Panc1 (cell line): ENCODE measurements around the gene ARFIP1. TPM values are rescaled to one million over a fixed set of nuclear protein-coding genes. Genes with fewer than 3 reads are reported as not detected.

Experiments used
- ATAC-seq: fragments of 200-7000 bp; cut with Tn5 transposase; 2 replicates; pipeline ENCODE4 v1.9.1; 2020; ENCODE audit warnings: mild to moderate bottlenecking, moderate library complexity
- BruUV-seq: library from RNA; stranded (reverse); fragments of 400-500 nt; replicated peaks from 2 replicates; lab custom pipeline; 2021; lab: Mats Ljungman, UMichigan
- CTCF ChIA-PET: fragments of 300-600 bp; sonication (Branson Sonifier 250); formaldehyde crosslinking; loops from one replicate; lab custom pipeline; 2022; ENCODE audit warnings: antibody characterized with exemption; lab: Charles Lee
- POLR2A ChIA-PET: fragments of 300-600 bp; sonication (Branson Sonifier 250); formaldehyde crosslinking; loops from one replicate; lab custom pipeline; 2022; ENCODE audit warnings: antibody characterized with exemption; lab: Charles Lee
- DNase-seq: peaks from one replicate; pipeline ENCODE4 v3.0.0-alpha.2; 2010; ENCODE audit warnings: low read depth, low spot score
- H3K27ac ChIP-seq: 2 replicates; pipeline ENCODE4 v1.5.1; 2011; ENCODE audit warnings: mild to moderate bottlenecking, low read length, inconsistent platforms
- H3K27me3 ChIP-seq: fragments of 200-500 bp; sonication (Bioruptor generic); 2 replicates; pipeline ENCODE4 v1.6.0; 2014; ENCODE audit warnings: low read length, inconsistent platforms; ENCODE audit not compliant: control insufficient read depth, insufficient read depth
- H3K36me3 ChIP-seq: fragments of 200-500 bp; sonication (Bioruptor generic); 2 replicates; pipeline ENCODE4 v1.5.1; 2014; ENCODE audit warnings: inconsistent platforms, mild to moderate bottlenecking, low read length, moderate library complexity; ENCODE audit not compliant: control insufficient read depth, insufficient read depth
- H3K4me1 ChIP-seq: 2 replicates; pipeline ENCODE4 v1.5.1; 2011; ENCODE audit warnings: inconsistent platforms, mild to moderate bottlenecking, low read length, moderate library complexity; ENCODE audit not compliant: control insufficient read depth, insufficient read depth
- H3K4me3 ChIP-seq, 2 experiments: 2 replicates each; pipeline ENCODE4 v1.5.1; 2011 to 2012; ENCODE audit warnings: low read depth in 2 of 2, low read length in 2 of 2, mild to moderate bottlenecking in 2 of 2, inconsistent platforms in 1 of 2, moderate library complexity in 1 of 2
- H3K9me3 ChIP-seq: fragments of 200-500 bp; sonication (Bioruptor generic); 2 replicates; pipeline ENCODE4 v1.5.1; 2014; ENCODE audit warnings: low read depth, mild to moderate bottlenecking, inconsistent platforms, low read length, moderate library complexity; ENCODE audit not compliant: control insufficient read depth, insufficient read depth
- CTCF ChIP-seq: fragments of 450-650 bp; IDR thresholded peaks from 2 replicates; pipeline ENCODE4 v1.5.1; 2017; ENCODE audit warnings: mild to moderate bottlenecking
- POLR2AphosphoS5 ChIP-seq: IDR thresholded peaks from 2 replicates; pipeline ENCODE4 v1.6.1; 2012; ENCODE audit warnings: mild to moderate bottlenecking, low read depth, low read length, moderate library complexity
- REST ChIP-seq, 2 experiments: IDR thresholded peaks; 2 replicates each; pipeline ENCODE4 v1.6.1; 2011 to 2012; ENCODE audit warnings: low read depth in 2 of 2, control low read depth in 1 of 2, low read length in 1 of 2, mild to moderate bottlenecking in 1 of 2, moderate library complexity in 1 of 2; ENCODE audit not compliant: insufficient read depth in 1 of 2
- SIN3A ChIP-seq: IDR thresholded peaks from 2 replicates; pipeline ENCODE4 v1.6.1; 2012; ENCODE audit warnings: low read depth, mild to moderate bottlenecking, low read length, moderate library complexity, borderline replicate concordance; ENCODE audit not compliant: insufficient read depth
- TCF7L2 ChIP-seq: IDR thresholded peaks from 2 replicates; pipeline ENCODE4 v1.6.1; 2011; ENCODE audit warnings: mild to moderate bottlenecking, low read depth, low read length, inconsistent platforms
- in situ Hi-C: cut with HindIII; loops from 2 replicates; pipeline ENCODE4 v1.10.0; 2016; ENCODE audit warnings: low sequenced_read_pairs, low pct_unique_long_range_greater_than_20kb
- intact Hi-C: fragments of 100-400 bp; cut with micrococcal nuclease; formaldehyde crosslinking; loops from one replicate; pipeline ENCODE4 v1.10.0; 2022; ENCODE audit not compliant: unreplicated experiment
- total RNA-seq: library from RNA; stranded (reverse); gene quantifications from one replicate; pipeline ENCODE4 v1.2.1, GENCODE V29; 2021; ENCODE audit not compliant: unreplicated experiment

ARFIP1 gene
- total RNA-seq, 1 experiment from 2014 or later = 22.2 TPM

GRCh38 chr4:152954741-152955140 is 175.0 kb downstream of the ARFIP1 start:
- Histone ChIP-seq H3K9me3 (no peaks in the 10 kb centered on the region), H3K27me3 (no peaks in the 10 kb centered on the region), H3K4me1 (no peaks in the 10 kb centered on the region), H3K4me3 (no peak overlapping the region), H3K36me3 (no peaks in the 10 kb centered on the region), H3K27ac (no peak overlapping the region)
- CTCF ChIA-PET = no interaction called here
- no peak for ATAC-seq
- in situ Hi-C loops = no loop called here
- POLR2A ChIA-PET = no interaction called here
- TF ChIP-seq TCF7L2 = no peak
- TF ChIP-seq REST (IDR thresholded peaks at IDR 0.05; ENCODE audit: insufficient read depth in 1 of 2, low read depth in 2 of 2, low read length in 1 of 2) = no peak
- no peak for TF ChIP-seq CTCF
- TF ChIP-seq POLR2AphosphoS5 = no peak
- BruUV-seq = no TSS peak
- intact Hi-C loops = no loop called here
- no peak for DNase-seq

GRCh38 chr4:152956147-152956546 is 176.4 kb downstream of the ARFIP1 start:
- Histone ChIP-seq H3K9me3 (no peaks in the 10 kb centered on the region), H3K27ac (no peak overlapping the region), H3K4me1 (no peaks in the 10 kb centered on the region), H3K4me3 (no peak overlapping the region), H3K27me3 (no peaks in the 10 kb centered on the region), H3K36me3 (no peaks in the 10 kb centered on the region)
- POLR2A ChIA-PET = no interaction called here
- no peak for DNase-seq
- CTCF ChIA-PET = no interaction called here
- no peak for ATAC-seq
- in situ Hi-C loops = no loop called here
- intact Hi-C loops = no loop called here
- TF ChIP-seq REST (IDR thresholded peaks at IDR 0.05; ENCODE audit: insufficient read depth in 1 of 2, low read depth in 2 of 2, low read length in 1 of 2) = no peak
- TF ChIP-seq TCF7L2 = no peak
- TF ChIP-seq SIN3A = no peak
- no peak for TF ChIP-seq POLR2AphosphoS5
- TF ChIP-seq CTCF = no peak
- BruUV-seq = no TSS peak
